Fibroblast of mammary gland (primary cell): ENCODE results near the gene COL1A2.

Experiments used
- DNase-seq: peaks from one replicate; pipeline ENCODE4 v3.0.0-alpha.2; 2010; ENCODE audit warnings: low read depth
- H3K4me3 ChIP-seq: 2 replicates; pipeline ENCODE4 v1.5.1; 2011; ENCODE audit warnings: low read depth, mild to moderate bottlenecking, low read length, moderate library complexity; ENCODE audit not compliant: control insufficient read depth
- TF ChIP-seq, protein P1 (sequence below): conservative IDR thresholded peaks from 2 replicates; pipeline ENCODE4 v1.5.1; 2011; ENCODE audit warnings: low read depth, low read length, inconsistent platforms; ENCODE audit not compliant: control insufficient read depth, insufficient read depth

The COL1A2 gene

DNA sequence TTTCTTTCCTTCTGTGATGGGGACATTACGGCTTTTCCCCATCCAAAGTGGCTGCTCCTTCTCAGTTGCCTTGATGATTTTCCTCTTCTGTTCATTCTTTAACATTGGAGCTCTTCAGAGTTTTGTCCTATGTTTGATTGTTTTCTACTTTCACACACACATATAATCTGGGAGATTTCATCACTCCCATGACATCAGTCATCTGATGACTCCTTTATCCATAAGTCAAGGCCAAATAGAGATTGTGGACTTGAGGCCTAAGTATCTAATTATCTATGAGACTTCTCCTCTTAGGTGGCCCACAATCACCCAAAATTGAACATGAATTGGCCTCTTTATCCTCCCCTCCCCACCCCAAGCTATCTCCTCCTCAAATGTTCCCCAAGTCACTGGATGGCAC lies 5.3 kb upstream of the COL1A2 start:
- peak; percentile 58 for DNase-seq
- H3K4me3 ChIP-seq = no peak overlapping the region
- TF ChIP-seq, protein P1, sequence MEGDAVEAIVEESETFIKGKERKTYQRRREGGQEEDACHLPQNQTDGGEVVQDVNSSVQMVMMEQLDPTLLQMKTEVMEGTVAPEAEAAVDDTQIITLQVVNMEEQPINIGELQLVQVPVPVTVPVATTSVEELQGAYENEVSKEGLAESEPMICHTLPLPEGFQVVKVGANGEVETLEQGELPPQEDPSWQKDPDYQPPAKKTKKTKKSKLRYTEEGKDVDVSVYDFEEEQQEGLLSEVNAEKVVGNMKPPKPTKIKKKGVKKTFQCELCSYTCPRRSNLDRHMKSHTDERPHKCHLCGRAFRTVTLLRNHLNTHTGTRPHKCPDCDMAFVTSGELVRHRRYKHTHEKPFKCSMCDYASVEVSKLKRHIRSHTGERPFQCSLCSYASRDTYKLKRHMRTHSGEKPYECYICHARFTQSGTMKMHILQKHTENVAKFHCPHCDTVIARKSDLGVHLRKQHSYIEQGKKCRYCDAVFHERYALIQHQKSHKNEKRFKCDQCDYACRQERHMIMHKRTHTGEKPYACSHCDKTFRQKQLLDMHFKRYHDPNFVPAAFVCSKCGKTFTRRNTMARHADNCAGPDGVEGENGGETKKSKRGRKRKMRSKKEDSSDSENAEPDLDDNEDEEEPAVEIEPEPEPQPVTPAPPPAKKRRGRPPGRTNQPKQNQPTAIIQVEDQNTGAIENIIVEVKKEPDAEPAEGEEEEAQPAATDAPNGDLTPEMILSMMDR = no peak

DNA sequence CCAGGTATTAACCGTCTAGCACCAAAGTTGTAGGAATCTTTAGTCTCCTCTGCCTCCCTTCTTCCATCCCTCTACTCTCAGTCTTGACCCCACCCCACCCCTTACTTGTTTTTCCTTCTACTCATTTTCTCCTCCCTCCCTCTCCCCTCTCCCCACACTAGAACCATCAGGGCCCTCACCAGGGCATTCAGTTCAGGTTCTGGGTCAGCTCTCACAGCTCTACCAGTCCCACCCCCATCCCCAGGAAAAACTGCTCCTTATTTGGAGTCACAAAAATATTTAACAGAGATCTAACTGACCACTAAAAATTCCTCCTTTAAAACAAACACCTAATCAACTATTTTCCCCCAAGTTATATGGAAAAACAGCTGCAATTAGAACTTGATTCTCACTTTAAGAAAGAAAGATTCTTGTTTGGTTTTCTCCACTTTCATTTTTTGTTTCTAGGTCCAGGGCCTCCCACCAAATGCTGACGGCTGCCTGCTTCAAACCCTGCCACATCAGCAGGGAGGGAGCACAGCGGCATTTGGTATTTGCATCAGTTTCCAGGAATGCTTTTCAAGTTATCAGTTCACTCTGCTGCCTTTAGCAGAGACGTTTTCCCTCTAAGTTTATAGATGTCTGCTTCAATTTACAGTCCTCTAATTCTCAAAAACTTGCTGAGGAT lies 2.8 kb upstream of the COL1A2 start:
- H3K4me3 ChIP-seq = no peak overlapping the region
- peak; percentile 72 for DNase-seq
- TF ChIP-seq, protein P1 = no peak

DNA sequence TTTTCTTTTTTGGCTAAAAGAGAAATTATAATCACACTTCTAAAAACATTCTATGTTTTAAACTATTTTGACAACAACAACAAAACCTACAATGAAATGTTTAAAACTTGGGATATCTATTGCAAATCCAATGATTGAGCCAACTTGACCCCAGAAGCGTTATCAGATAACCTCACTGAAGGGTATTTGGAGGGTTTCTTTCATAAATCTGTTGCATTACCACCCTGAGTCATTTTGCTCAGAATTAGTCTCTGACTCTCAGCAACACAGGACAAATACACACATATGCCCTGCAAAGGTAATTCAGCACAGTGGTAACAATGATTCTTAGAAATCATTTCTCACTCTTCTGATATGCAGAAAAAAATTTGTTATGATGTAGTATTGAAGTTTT lies 2.3 kb upstream of the COL1A2 start:
- TF ChIP-seq, protein P1 = no peak
- DNase-seq = peak; percentile 31
- H3K4me3 ChIP-seq = no peak overlapping the region

DNA sequence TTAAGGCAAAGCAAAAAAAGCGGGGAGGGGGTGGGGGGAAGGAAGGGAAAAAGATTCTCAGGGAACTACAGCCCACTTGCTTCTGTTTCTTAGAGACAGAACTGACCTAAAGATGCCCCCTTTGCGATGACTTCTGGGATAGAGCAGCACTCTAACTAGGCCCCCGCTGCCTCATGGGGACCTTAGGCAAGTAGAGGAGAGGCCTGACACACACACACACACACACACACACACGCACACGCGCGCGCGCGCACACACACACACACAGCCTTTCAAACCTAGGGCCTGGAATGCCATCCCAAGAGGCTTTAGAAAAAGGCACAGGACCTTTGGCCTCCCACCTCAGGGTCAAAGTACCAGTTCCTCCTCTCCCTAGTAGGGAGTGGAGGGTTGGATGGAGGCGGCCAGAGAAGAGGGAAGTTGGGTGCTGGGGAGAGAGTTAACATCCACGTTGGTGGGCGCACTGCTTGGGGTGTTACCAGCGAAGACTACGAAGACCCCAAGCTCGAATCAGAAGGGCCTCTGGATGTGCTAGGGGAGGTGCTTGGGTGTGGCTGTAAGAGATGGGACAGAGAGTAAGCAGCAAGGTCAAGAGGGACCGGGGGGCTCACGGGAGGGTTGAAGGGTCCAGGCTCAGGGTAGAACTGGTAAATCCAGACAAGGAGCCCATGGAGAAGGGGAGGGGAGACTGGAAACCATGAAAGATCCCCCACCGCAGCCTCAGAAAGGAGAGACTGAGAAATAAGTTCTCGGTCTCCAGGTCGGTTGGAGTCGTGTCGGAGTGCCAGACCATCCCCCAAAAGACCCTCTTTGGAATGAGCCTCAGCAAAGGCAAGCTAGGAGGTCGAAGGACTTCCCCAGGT lies 1.2 kb upstream of the COL1A2 start:
- TF ChIP-seq, protein P1 = no peak
- peak overlapping the region; percentile 89 for H3K4me3 ChIP-seq
- peak; percentile 46 for DNase-seq

DNA sequence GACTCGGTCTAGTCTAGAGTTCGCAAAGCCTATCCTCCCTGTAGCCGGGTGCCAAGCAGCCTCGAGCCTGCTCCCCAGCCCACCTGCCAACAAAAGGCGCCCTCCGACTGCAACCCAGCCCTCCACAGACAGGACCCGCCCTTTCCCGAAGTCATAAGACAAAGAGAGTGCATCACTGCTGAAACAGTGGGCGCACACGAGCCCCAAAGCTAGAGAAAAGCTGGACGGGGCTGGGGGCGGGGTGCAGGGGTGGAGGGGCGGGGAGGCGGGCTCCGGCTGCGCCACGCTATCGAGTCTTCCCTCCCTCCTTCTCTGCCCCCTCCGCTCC lies 622 bp upstream of the COL1A2 start:
- DNase-seq = peak; percentile 57
- TF ChIP-seq, protein P1 = no peak
- peak overlapping the region; percentile 89 for H3K4me3 ChIP-seq

DNA sequence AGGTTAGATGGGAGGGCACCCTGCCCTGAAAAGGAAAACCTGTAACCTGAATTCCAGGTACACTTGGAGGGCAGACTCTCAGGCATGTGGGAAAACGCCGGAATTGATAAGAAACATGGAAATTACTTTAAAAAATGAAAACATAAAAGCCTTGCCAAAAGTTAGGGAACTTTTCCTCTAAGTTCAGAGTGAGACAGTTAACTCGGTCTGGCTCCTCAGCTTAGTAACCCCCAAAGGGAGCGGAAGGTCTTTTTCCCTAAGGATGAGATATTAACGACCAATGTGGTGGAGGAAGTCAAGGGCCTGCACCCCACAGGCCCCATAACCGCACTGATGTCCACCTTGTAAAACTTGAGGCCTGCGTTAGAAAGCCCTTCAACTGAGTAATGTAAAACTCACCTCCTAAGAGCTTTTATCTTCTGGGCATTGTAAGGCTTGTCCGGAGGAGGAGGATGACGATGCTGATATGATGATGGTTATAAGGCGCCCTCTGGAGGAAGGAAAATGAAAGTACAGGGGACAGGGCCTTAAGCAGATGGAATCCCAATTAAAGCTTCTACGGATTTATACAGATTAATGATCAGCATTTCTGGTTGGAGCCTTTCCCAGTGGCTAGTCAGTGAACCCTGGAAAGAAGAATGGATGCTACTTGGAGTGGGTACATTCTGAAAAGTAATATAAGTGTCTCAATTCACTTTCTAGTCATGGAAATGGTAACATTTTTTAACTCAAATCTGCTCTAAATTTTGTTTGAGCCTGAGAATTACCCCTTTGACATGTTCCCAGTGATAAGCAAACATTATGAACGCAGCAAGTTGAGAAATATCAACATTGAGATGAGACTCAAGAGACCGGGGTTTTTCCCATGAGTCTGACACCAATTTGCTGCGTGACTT lies 694 bp downstream of the COL1A2 start:
- peak; percentile 93 for DNase-seq
- TF ChIP-seq, protein P1 = peak; percentile 83
- H3K4me3 ChIP-seq = peak overlapping the region; percentile 89
